Hematopoietic multipotent progenitor cell treated with erythropoietin and hydrocortisone succinate and interleukin-3 and kit ligand, for 15 days (in vitro differentiated cells): Measurements from ENCODE around the gene TBCK.
A peak's percentile ranks its signal among the peaks of the same experiment; 100 is the strongest.
"Not testable (repeated sequence)": the region's sequence is repeated elsewhere in the genome, so short reads cannot be mapped to it uniquely, and the experiment has no call there.

ENCODE experiments used
- DNase-seq: peaks from one replicate; pipeline ENCODE4 v3.0.0-alpha.2; 2015; ENCODE audit warnings: low spot score

The TBCK gene

DNA sequence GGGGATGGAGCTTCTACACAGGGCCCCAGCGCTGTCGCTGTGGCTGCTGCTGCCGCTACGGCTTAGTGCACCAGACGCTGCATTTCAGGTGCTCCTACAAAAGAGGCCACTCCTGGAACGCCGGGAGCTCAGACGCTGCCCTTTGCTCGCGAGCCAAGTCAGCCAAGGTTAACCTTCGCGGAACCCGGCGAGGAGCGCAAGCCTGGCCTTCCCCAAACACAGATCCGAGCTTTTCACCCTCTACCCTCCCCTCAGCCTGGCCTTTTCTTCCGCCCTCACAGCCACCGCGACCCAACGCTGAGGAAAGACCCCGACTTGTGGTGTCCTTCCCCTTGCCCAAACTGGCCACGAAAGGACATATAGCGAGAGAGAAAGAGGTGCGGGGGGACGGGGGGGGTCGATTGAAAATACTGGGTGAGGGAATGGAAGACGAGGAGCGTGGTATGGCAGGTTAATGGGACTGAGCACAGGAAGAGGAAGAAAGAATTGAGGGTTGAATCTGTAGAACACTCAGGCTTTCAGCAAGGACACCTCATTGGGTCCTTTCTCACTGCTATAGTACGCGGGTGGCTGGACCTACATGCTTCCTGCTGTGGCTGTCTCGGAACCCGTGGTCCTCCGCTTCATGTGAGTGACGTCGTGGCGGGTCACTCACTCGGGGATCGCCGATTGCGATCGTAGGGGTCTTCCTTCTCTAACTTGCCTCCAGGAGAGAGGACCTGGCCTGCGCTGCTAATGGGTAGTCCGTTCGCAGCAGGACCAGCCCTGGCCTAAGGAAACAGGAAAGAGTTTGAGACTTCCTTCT, at the start of gene TBCK, which contains the start of gene AIMP1:
TBCK (minus strand) TSS at position 242 of the 805 bp plus-strand sequence. CDS start 7,249 bp downstream, outside the sequence.
AIMP1 (plus strand) TSS at position 583 of the 805 bp plus-strand sequence. CDS start 8,460 bp downstream, outside the sequence.
- peak; percentile 89 for DNase-seq

DNA sequence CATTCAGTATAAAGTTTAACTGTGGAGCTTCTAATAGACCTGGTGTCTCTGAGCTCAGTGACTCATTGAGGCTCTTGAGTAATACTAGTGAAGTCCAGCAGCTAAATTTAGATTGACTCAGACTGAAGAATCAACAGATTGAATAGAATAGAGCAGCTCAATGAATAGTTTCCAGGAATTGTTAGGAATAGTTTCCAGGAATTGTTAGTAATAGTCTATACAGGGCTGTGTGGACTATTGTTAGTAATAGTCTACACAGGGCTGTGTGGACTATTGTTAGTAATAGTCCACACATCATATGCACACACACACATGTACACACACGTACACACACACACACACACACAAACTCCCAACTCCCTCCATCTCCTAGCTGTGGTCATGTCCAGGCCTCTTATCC, 49.6 kb upstream of the TBCK start:
- DNase-seq: no peak

DNA sequence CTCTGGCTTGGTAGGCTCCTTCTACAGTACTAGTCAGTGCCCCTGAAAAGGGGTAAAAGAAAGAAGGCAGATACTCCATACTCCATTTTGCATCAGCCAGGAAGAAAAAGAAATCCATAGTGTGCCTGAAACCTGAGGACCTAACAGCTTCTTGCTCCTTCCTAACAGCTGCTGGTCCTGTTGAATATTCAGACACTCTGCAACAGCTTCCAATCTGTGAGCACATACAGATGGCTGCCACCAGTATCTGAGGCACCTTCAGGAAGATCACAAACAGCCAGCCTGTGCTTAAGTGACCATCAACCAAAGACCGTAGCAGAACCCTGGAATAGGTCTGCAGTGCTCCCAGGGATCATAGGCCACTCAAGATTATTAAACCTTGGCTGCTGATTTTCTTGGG, 48.3 kb upstream of the TBCK start:
- no peak for DNase-seq

DNA sequence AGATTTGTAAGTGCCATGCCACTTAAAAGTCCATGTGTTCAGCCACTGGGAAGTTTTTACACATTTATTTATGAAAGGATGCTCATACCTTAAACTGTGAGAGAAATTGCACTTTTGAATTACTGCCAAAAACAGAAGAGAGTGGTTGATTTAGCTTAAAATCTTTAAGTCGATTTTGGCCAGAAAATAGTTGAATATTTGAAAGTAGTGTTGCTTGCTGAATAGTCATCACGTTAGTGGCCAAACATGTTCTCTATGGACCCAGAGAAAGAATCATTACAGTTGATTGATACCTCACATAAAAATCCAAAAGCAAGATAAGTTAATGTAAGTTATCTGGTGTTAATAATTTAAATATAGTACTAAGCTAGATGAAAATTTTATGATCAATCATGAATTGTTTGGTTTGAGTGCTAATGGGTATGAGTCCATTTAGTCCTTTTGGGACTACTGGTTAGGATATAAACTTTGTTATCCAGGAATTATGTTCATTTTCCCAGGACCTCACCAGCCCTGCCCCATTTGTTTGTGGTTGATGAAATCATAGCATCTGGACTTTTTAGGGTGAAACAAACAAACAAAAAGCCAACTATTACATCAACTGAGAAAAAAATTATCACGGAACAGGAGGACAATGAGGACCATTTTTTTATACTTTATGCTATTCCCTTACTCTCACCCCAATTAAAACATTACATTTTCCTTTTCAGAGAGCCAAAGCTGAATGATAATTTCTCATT, 46.2 kb upstream of the TBCK start:
- DNase-seq: no peak

DNA sequence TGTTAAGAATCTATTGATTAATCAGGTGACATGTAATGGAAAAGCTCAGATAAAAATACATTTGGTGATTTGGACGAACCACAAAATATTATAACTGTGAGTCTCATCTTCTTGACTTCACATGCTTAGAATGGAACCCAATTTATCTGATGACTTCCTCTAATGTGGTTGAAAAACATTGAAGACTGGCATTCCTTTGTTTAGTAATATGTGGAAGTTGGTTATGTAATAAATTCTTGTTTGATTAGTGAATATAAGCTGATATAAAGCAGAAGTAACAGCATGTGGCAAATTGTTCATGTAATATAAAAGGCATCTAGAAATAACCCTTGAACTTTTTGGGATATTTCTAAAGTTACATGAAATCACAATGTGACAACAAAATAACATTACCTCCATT, 42.9 kb upstream of the TBCK start:
- DNase-seq: no peak

DNA sequence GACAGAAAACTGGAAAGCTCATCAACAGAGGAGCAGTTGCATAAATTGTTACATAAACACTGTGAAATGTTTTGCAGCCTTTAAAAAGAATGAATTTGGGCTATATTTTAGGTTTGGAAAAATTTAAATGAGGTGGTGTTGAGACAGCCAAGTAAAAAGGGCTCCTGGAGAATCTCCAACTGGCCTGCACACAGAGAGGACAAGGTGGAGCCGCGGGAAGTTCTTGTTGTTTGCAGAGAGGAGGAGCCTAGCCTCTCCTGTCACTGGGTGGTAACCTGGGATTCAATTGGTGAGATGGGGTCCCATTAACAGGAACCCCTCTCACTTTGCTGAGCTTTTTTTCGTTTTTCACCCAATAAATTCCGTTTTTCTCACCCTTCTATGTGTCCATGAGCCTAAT, 39.2 kb upstream of the TBCK start:
- no peak for DNase-seq

DNA sequence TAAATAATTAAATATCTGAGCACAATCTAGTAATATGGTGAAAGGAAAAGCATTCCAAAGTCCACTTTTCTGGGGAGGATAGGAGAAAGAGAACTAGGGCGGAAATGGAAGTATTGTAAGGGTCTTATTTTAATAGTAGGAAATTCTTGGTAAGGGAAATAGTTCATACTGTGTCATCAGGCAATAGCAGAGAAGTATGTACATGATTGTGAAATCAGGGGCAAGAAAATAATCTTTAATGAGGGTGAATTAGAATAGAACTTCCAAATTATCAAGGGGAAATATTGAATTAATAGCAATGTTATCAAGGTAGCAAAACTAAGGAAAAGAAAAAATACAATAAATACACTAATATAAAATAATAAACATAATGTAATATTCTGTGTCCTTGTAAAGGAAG, 37.8 kb upstream of the TBCK start:
- no peak for DNase-seq

DNA sequence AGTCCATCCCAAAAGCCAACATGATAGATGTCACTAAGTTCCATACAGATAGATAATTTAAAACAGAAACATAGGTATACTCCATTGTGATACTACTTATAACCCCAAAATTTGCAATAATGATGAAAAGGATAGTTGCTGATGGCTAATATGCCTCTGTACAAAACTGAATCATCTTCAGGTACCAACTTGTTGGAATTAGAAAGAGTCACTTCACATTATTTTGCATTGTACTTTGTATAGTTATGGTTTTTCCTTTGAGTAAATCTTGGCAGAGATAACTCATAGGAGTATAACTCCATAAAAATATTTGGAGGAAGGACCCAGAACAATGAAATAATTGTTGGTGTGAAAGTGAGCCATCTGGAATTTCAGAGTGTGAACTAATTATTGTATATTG, 35.0 kb upstream of the TBCK start:
- DNase-seq: no peak

DNA sequence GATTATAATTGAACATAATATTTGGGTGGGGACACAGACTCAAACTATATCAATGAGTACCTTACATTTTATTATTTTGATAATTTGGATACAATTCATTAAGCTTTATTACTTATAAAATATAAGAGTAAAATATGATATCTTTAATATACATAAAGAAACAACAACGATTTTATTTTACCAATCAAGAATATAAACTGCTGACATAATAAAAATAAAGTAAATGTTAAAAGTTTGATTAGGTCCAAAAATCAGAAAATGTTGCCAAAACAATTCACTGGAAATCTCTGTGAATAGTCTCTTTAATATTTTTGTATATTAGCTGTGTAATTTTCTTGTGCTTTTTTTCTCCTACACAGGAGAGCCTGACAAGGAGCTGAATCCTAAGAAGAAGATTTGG, 31.2 kb upstream of the TBCK start:
- no peak for DNase-seq

DNA sequence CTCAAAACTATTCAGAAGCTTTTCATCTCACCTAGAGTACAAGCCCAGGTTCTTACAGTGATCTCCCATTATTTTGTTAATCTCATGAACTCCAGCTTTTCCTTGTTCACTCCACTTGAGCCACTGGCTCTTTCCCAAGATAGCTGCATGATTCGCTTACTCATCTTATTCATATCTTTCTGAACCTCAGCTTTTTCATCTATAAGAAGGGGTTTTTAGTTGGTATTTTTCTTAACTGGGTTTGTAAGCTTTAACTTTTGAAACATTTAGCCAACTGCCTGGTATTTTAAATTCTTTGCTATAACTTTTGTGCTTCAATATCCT, 28.6 kb upstream of the TBCK start:
- DNase-seq: no peak

DNA sequence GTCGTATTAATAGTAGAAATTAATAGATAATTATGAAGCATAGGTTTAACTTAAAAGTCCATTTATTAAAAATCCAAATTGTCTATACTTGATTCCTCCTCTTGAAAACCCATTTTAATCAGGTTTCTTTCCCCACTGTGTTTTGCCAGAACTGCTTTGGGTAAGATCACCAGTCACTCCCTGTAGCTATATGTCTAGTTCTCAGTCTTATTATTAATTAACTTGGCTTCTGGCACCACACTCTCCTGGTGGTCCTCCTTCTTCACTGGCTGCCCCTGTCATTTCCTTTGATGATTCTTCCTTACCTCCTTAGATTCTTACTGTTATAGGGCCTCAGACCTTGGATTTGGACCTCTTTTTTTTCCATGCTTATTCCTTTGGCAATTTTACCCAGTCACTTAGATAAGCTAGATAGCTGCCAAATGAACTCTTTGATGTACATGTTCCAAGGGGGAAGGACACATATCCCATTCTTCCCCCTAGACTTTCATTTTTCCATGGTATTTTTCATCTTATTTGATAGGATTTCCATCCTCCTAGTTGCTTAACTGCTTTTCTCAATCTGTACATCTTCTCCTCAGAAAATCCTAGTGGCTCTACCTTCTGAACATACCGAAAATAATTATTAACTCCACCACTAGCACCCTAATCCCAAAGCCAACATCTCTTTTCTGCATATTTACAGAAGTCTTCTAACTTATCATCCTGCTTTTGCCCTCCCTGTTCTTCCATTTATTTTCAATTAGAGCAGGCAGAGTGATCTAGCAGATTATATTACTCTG, 28.0 kb upstream of the TBCK start:
- no peak for DNase-seq

DNA sequence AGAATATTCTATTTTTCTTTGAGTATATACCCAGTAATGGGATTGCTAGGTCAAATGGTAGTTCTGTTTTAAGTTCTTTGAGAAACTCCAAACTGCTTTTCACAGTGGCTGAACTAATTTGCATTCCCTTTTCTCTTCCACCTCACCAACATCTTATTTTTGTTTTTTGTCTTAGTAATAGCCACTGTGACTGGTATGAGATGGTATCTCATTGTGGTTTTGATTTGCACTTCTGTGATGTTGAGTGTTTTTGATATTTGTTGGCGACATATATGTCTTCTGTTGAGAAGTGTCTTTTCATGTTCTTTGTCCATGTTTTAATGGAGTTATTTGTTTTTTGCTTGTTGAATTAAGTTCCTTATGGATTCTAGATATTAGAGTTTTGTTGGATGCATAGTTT, 24.8 kb upstream of the TBCK start:
- DNase-seq: no peak

DNA sequence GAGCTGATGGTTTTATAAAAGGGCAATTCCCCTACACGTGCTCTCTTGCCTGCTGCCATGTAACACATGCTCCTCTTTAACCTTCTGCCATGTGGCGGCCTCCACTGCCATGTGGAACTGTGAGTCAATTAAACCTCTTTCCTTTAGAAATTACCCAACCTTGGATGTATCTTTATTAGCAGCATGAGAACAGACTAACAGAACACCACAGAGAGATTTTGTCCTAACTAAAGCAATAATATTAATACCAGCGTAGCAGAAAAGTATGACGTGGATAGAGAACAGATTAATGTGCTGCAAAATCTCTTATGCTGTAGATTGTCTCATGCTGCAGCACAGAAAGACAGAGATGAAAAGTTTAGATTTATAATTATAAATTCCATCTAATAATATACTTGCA, 23.4 kb upstream of the TBCK start:
- no peak for DNase-seq

DNA sequence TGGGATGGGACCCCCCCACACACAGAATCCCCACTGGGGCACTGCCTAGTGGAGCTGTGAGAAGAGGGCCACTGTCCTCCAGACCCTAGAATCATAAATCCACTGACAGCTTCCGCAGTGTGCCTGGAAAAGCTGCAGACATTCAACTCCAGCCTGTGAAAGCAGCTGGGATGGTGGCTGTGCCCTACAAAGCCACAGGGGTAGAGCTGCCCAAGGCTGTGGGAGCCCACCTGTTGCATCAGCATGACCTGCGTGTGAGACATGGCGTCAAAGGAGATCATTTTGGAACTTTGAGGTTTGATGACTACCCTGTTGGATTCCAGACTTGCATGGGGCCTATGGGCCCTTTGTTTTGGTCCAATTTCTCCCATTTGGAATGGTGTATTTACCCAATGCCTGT, 22.7 kb upstream of the TBCK start:
- no peak for DNase-seq

DNA sequence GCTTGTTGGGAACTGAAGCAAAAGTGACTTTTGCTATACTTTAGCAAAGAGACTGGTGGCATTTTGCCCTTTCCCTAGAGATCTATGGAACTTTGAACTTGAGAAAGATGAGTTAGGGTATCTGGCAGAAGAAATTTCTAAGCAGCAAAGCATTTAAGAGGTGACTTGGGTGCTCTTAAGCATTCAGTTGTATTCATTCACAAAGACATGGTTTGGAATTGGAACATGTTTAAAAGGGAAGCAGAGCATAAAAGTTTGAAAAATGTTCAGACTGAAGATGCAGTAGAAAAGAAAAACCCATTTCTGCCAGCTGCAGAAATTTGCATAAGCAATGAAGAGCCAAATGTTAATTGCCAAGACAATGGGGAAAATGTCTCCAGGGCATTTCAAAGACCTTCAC, 21.9 kb upstream of the TBCK start:
- no peak for DNase-seq

DNA sequence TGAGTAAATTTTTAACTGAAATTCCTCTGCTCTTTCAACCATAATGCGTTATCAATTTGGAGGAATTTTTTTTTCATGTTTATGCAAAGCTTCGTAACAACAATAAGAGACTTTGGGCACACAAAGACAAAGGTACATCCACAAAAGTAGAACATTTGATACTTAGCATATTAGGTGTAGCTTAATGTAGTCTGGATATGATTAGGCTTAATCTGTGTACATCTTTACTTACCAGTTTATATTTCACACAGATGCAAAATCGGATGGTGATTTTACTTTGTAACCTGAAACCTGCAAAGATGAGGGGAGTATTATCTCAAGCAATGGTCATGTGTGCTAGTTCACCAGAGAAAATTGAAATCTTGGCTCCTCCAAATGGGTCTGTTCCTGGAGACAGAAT, 20.6 kb upstream of the TBCK start:
- no peak for DNase-seq

DNA sequence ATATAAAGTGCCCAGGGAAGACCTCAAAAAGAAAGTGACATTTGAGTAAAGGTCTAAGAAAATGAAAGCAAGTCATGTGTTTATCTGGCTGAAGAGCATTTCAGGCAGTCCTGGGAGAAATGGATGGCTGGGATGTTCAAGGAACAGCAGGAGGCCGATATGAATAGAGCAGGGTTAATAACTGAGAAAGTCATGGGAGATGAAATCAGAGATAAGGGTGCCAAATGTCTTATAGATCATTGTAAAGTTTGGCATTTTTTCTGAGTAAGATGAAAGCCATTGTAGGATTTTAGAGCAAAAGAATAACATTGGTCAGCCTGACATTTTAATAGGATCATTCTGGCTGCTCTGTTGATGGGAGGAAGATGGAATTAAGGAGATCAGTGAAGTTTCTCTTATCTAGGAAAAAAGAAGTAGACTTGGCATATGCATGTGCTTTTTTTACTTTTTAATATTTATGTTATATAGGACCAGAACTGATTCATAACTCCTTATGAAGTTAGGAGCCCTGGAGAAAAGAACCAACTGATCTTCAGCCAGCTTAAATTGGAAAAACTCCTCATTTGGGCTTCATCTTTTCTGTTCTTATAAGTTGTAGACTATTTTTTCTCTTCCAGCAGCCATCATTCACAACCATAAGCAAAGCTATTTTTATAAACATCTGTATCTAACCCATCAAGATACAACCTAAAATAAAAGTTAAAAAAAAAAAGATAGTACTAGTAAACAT, 18.9 kb upstream of the TBCK start:
- no peak for DNase-seq

DNA sequence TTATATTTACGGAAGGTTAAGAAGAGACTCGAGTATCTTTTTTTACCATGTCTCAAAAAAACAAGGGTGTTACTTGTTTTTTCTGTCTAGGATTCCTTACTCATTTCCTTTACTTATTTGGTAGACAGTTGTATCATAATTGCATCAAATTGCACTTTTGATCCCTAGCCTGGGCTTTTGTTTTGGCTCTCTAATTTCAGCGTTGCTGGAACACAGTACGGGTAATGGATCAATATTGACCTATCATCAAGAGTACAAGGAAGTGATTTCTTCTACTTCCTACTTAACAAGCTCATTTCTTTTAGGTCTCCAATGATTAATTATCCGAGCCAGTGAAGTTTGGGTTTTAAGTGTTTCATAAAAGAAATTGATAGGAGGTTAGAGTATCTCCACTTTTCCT, 17.2 kb upstream of the TBCK start:
- no peak for DNase-seq

DNA sequence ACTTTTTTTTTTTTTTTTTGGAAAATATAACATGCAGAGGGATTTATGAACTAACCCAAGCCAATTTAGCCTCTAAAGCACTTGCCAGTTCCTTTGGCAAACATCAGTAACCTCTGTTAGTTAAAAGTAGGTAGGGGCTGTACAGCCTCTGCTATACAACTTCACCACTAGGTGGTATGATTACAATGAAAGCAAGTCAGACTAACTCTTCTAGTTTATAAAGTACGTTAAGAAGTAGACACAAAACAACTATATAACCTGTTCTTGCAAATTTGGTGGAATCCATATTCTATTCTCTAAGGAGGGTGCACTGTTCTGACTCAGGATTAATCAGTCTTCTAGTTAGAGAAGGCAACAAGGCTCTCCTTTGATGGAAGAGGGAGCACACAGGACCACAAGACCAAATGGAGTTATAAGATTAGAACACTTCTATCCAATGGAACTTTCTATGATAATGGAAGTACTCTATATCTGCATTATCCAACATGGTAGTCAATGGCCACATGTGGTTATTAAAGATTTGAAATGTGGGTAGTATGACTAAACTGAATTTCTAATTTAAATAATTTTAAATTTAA, 13.1 kb upstream of the TBCK start:
- DNase-seq: peak; percentile 21

DNA sequence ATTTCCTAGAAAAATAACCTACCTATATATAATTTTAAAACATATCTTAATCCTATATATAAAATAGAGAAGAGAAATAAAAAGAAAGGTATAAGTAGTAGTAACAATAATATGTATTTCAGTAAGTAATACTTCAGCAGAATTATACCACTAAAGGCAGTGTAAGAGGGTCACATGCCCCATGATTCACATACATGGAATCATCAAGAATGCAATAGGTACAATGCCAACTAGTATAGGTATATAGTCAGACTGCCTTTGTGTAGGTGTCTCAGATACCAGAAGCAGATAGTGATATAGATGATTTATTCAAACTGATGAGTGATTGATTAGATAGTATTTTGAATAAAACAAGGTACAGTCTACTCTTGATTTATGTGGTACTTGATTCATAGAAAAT, 9.8 kb upstream of the TBCK start:
- DNase-seq: no peak

DNA sequence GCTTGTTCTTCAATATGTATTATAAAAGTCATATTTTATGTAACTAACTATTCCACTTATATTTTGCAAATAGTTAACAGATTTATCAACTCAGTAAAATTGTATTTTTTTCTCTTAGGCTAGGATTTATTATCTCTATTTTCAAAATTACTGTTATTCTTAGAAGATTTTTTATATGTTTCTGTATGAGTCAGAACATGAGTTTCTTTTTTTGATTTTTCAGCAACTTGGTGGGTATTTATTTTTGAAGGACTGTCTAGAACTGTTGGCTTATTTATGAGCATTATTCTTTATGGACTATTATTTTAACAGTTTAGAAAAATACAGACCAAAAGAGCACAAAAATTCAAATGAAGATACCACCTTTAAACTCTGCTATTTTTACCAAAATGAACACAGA, 7.1 kb upstream of the TBCK start:
- no peak for DNase-seq

DNA sequence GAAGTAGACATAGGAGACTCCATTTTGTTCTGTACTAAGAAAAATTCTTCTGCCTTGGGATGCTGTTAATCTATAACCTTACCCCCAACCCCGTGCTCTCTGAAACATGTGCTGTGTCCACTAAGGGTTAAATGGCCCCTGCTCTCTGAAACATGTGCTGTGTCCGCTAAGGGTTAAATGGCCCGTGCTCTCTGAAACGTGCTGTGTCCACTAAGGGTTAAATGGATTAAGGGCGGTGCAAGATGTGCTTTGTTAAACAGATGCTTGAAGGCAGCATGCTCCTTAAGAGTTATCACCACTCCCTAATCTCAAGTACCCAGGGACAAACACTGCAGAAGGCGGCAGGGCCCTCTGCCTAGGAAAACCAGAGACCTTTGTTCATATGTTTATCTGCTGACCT, 5.8 kb upstream of the TBCK start:
- DNase-seq: not testable (repeated sequence)
